ENCODE data around the gene AGFG2.

GRCh38 chr7:100578246-100579183, 39.5 kb downstream of the AGFG2 start:
- TF ChIP-seq CTCF (conservative IDR thresholded peaks at IDR 0.05; ENCODE audit: low read depth, low read length) (no peak), EZH2 (IDR thresholded peaks at IDR 0.05; ENCODE audit: borderline replicate concordance, low read depth, low read length, poor library complexity, severe bottlenecking) (no peak)

All from A673 (cell line).